Adrenal gland (tissue), 5 donors: ENCODE results near the gene TP53.

ENCODE experiments used
- POLR2A ChIP-seq, 2 donors: fragments of 450-650 bp; IDR thresholded peaks; one replicate each; pipeline ENCODE4 v1.6.1; 2017; ENCODE audit warnings: antibody characterized with exemption in 2 of 2, mild to moderate bottlenecking in 2 of 2, moderate library complexity in 1 of 2
- TF ChIP-seq, protein P1 (sequence below), 6 experiments: fragments of 450-650 bp in 4 of 6; fragments of 200-600 bp in 2 of 6; sonication (generic) in 1 of 6; IDR thresholded peaks; 1 replicate in 5 of 6; 2 replicates in 1 of 6; pipeline versions ENCODE4 v1.5.1 to v1.8.0; 2016 to 2021; ENCODE audit warnings: antibody characterized with exemption in 6 of 6, mild to moderate bottlenecking in 2 of 6, moderate library complexity in 1 of 6
- donor health status: DM: no; HTN: no; CAD: no.

DNA sequence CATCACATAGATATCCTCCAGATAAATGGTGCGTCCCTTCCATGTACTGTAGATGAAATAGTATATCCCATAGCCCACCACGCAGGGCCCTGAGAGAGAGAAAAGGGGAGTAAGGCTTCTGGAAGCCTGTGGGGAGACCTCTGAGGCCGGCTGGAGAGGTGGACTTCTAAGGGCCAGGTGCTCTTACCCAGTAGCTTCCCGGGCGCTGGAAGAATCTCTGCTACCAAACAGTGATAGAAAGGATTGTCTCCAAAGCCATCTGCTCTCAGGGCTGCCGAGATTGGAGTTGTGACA is 60.4 kb downstream of the TP53 start:
- TF ChIP-seq, protein P1, sequence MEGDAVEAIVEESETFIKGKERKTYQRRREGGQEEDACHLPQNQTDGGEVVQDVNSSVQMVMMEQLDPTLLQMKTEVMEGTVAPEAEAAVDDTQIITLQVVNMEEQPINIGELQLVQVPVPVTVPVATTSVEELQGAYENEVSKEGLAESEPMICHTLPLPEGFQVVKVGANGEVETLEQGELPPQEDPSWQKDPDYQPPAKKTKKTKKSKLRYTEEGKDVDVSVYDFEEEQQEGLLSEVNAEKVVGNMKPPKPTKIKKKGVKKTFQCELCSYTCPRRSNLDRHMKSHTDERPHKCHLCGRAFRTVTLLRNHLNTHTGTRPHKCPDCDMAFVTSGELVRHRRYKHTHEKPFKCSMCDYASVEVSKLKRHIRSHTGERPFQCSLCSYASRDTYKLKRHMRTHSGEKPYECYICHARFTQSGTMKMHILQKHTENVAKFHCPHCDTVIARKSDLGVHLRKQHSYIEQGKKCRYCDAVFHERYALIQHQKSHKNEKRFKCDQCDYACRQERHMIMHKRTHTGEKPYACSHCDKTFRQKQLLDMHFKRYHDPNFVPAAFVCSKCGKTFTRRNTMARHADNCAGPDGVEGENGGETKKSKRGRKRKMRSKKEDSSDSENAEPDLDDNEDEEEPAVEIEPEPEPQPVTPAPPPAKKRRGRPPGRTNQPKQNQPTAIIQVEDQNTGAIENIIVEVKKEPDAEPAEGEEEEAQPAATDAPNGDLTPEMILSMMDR (IDR thresholded peaks at IDR 0.05): no peak
- TF ChIP-seq POLR2A (IDR thresholded peaks at IDR 0.05): no peak
